Measurements from ENCODE around the gene COMT. TPM values are rescaled to one million over a fixed set of nuclear protein-coding genes. Genes with fewer than 3 reads are reported as not detected.

Gene COMT
- total and polyA plus RNA-seq, 9 of the 15 experiments (the other 6 are each of a cell fraction or from before 2014, with no cell fraction given): 12.5 to 351 (median 155) TPM

DNA sequence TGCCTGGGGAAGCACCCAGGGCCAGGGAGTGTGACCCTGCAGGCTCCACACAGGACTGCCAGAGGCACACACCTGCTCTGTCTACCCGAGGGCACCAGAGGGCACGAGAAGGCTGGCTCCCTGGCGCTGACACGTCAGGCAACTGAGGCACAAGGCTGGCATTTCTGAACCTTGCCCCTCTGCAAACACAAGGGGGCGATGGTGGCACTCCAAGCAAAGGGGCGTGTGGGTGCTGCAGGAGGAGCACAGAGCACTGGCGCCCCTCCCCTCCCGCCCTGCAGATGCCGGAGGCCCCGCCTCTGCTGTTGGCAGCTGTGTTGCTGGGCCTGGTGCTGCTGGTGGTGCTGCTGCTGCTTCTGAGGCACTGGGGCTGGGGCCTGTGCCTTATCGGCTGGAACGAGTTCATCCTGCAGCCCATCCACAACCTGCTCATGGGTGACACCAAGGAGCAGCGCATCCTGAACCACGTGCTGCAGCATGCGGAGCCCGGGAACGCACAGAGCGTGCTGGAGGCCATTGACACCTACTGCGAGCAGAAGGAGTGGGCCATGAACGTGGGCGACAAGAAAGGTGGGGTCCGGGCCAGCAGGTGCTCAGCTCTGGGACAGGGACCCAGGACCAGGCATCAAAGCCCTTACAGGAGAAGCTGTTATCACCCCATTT is 20.8 kb downstream of the COMT start (continued):
- TF ChIP-seq, protein P1, sequence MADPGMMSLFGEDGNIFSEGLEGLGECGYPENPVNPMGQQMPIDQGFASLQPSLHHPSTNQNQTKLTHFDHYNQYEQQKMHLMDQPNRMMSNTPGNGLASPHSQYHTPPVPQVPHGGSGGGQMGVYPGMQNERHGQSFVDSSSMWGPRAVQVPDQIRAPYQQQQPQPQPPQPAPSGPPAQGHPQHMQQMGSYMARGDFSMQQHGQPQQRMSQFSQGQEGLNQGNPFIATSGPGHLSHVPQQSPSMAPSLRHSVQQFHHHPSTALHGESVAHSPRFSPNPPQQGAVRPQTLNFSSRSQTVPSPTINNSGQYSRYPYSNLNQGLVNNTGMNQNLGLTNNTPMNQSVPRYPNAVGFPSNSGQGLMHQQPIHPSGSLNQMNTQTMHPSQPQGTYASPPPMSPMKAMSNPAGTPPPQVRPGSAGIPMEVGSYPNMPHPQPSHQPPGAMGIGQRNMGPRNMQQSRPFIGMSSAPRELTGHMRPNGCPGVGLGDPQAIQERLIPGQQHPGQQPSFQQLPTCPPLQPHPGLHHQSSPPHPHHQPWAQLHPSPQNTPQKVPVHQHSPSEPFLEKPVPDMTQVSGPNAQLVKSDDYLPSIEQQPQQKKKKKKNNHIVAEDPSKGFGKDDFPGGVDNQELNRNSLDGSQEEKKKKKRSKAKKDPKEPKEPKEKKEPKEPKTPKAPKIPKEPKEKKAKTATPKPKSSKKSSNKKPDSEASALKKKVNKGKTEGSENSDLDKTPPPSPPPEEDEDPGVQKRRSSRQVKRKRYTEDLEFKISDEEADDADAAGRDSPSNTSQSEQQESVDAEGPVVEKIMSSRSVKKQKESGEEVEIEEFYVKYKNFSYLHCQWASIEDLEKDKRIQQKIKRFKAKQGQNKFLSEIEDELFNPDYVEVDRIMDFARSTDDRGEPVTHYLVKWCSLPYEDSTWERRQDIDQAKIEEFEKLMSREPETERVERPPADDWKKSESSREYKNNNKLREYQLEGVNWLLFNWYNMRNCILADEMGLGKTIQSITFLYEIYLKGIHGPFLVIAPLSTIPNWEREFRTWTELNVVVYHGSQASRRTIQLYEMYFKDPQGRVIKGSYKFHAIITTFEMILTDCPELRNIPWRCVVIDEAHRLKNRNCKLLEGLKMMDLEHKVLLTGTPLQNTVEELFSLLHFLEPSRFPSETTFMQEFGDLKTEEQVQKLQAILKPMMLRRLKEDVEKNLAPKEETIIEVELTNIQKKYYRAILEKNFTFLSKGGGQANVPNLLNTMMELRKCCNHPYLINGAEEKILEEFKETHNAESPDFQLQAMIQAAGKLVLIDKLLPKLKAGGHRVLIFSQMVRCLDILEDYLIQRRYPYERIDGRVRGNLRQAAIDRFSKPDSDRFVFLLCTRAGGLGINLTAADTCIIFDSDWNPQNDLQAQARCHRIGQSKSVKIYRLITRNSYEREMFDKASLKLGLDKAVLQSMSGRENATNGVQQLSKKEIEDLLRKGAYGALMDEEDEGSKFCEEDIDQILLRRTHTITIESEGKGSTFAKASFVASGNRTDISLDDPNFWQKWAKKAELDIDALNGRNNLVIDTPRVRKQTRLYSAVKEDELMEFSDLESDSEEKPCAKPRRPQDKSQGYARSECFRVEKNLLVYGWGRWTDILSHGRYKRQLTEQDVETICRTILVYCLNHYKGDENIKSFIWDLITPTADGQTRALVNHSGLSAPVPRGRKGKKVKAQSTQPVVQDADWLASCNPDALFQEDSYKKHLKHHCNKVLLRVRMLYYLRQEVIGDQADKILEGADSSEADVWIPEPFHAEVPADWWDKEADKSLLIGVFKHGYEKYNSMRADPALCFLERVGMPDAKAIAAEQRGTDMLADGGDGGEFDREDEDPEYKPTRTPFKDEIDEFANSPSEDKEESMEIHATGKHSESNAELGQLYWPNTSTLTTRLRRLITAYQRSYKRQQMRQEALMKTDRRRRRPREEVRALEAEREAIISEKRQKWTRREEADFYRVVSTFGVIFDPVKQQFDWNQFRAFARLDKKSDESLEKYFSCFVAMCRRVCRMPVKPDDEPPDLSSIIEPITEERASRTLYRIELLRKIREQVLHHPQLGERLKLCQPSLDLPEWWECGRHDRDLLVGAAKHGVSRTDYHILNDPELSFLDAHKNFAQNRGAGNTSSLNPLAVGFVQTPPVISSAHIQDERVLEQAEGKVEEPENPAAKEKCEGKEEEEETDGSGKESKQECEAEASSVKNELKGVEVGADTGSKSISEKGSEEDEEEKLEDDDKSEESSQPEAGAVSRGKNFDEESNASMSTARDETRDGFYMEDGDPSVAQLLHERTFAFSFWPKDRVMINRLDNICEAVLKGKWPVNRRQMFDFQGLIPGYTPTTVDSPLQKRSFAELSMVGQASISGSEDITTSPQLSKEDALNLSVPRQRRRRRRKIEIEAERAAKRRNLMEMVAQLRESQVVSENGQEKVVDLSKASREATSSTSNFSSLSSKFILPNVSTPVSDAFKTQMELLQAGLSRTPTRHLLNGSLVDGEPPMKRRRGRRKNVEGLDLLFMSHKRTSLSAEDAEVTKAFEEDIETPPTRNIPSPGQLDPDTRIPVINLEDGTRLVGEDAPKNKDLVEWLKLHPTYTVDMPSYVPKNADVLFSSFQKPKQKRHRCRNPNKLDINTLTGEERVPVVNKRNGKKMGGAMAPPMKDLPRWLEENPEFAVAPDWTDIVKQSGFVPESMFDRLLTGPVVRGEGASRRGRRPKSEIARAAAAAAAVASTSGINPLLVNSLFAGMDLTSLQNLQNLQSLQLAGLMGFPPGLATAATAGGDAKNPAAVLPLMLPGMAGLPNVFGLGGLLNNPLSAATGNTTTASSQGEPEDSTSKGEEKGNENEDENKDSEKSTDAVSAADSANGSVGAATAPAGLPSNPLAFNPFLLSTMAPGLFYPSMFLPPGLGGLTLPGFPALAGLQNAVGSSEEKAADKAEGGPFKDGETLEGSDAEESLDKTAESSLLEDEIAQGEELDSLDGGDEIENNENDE (IDR thresholded peaks at IDR 0.05; ENCODE audit: low read depth, low read length): peak; percentile 72
- TF ChIP-seq ZNF282 (CRISPR knock-in tag; IDR thresholded peaks at IDR 0.05) (no peak), RNF2 (IDR thresholded peaks at IDR 0.05) (no peak), RBFOX2 (IDR thresholded peaks at IDR 0.05; ENCODE audit: low read depth, low read length) (peak; percentile 56), FOXP1 (CRISPR knock-in tag; IDR thresholded peaks at IDR 0.05) (no peak), MED1 (CRISPR knock-in tag; IDR thresholded peaks at IDR 0.05; ENCODE audit: borderline replicate concordance) (no peak), MYNN (IDR thresholded peaks at IDR 0.05) (peak; percentile 93), MYNN (CRISPR knock-in tag; IDR thresholded peaks at IDR 0.05) (no peak), SMARCA5 (IDR thresholded peaks at IDR 0.05) (peak; percentile 73; the same call in 1 of the 2 replicates), GTF2E2 (tag; IDR thresholded peaks at IDR 0.05) (no peak), CCNT2 (IDR thresholded peaks at IDR 0.05; ENCODE audit: borderline replicate concordance, extremely low read depth, insufficient read length, low read depth, low read length) (no peak), ZNF133 (CRISPR knock-in tag; IDR thresholded peaks at IDR 0.05) (no peak), ZNF146 (CRISPR knock-in tag; IDR thresholded peaks at IDR 0.05; ENCODE audit: unreplicated experiment) (no peak)
- TF ChIP-seq, protein P2, sequence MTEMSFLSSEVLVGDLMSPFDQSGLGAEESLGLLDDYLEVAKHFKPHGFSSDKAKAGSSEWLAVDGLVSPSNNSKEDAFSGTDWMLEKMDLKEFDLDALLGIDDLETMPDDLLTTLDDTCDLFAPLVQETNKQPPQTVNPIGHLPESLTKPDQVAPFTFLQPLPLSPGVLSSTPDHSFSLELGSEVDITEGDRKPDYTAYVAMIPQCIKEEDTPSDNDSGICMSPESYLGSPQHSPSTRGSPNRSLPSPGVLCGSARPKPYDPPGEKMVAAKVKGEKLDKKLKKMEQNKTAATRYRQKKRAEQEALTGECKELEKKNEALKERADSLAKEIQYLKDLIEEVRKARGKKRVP (CRISPR knock-in tag; IDR thresholded peaks at IDR 0.05): no peak
- TF ChIP-seq, protein P3, sequence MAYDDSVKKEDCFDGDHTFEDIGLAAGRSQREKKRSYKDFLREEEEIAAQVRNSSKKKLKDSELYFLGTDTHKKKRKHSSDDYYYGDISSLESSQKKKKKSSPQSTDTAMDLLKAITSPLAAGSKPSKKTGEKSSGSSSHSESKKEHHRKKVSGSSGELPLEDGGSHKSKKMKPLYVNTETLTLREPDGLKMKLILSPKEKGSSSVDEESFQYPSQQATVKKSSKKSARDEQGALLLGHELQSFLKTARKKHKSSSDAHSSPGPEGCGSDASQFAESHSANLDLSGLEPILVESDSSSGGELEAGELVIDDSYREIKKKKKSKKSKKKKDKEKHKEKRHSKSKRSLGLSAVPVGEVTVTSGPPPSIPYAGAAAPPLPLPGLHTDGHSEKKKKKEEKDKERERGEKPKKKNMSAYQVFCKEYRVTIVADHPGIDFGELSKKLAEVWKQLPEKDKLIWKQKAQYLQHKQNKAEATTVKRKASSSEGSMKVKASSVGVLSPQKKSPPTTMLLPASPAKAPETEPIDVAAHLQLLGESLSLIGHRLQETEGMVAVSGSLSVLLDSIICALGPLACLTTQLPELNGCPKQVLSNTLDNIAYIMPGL (CRISPR knock-in tag; IDR thresholded peaks at IDR 0.05): peak; percentile 82
